Measurements from ENCODE around the gene ASH1L. TPM values are rescaled to one million over a fixed set of nuclear protein-coding genes. Genes with fewer than 3 reads are reported as not detected.

Gene ASH1L
- total RNA-seq, 1 experiment from 2014 or later, result 36.0 TPM

- ChIA-PET CTCF (no interaction called here), POLR2A (ENCODE audit: unreplicated experiment) (no interaction called here)
- Histone ChIP-seq H3K4me2 (no peak overlapping the region), H3F3A (ENCODE audit: insufficient read depth, low read depth) (peaks cover 6% of the 10 kb centered on the region; the same call in 1 of the 2 replicates), H3K4me1 (replicated peaks; ENCODE audit: insufficient read depth) (no peaks in the 10 kb centered on the region), H3K79me2 (ENCODE audit: low read depth) (no peaks in the 10 kb centered on the region), H3K9me3 (ENCODE audit: insufficient read depth, low read depth) (no peaks in the 10 kb centered on the region), H4K20me1 (ENCODE audit: insufficient read depth) (no peaks in the 10 kb centered on the region; the same call in 1 of the 2 replicates), H3K9me2 (ENCODE audit: insufficient read depth) (no peaks in the 10 kb centered on the region), H3K27me3 (ENCODE audit: insufficient read depth, low read depth) (no peaks in the 10 kb centered on the region), H3K4me3 (no peak overlapping the region), H3K36me3 (ENCODE audit: low read depth) (peaks cover 7% of the 10 kb centered on the region; the same call in 1 of the 2 replicates), H2AFZ (no peak overlapping the region), H3K27ac (no peak overlapping the region)
- DNase-seq, result no peak
- intact Hi-C loops (cut with micrococcal nuclease; ENCODE audit: unreplicated experiment), result no loop called here
- no TSS peak for BruUV-seq (replicated peaks)
- TF ChIP-seq EZH2 (IDR thresholded peaks at IDR 0.05; ENCODE audit: low read depth), result no peak
- no peak for TF ChIP-seq CTCF (conservative IDR thresholded peaks at IDR 0.05)
Measured at GRCh38 chr1:155458111-155458510, 104.5 kb downstream of the ASH1L start.

GRCh38 chr1:155457266-155457665 lies 105.3 kb downstream of the ASH1L start:
- CTCF ChIA-PET, result no interaction called here
- Histone ChIP-seq H3K27ac (no peak overlapping the region), H3K36me3 (ENCODE audit: low read depth) (peaks cover 7% of the 10 kb centered on the region; the same call in 1 of the 2 replicates)

DNA sequence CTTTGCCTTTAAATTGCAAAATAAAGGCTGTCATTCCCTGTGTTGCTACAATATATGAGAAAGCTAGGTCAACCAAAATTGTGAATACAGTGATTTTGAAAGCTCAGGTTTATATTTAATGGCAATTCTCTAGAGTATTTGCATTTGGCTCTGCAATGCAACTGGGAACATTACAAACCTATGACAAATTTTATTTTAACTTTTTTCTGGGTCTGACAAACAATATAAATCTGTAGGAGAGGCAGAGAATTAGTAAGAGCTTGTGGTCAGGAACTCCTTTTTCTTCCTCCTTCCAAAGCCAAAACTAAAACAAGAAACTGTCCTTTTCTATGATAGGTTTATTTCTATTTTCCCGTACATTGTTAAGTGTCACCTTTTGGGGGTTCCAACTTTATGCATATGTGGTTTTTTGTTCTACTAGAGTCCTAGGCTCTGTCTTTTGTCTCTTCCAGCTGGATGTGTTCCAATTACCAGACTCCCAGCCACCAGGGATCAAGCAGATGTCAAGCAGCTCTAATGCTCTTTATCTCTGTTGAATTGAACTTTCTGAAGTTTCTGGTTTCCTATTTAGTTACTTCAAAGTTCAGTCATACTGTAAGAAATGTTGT lies 106.9 kb downstream of the ASH1L start:
- H3K27ac ChIP-seq, result no peak overlapping the region
- no peaks in the 10 kb centered on the region for H3K27me3 ChIP-seq (ENCODE audit: insufficient read depth, low read depth)
- no peak overlapping the region for H2AFZ ChIP-seq
- H3K9me2 ChIP-seq (ENCODE audit: insufficient read depth), result no peaks in the 10 kb centered on the region
- BruUV-seq (replicated peaks), result no TSS peak
- no peak overlapping the region for H3K4me3 ChIP-seq
- ChIA-PET POLR2A (ENCODE audit: unreplicated experiment) (no interaction called here), CTCF (interaction anchor here (0.6 kb wide), 3 partner anchors 40 to 111 kb away, joined by 3 to 5 read pairs (median 3); no protein-coding TSS in a partner anchor)
- no peaks in the 10 kb centered on the region for H3K9me3 ChIP-seq (ENCODE audit: insufficient read depth, low read depth)
- DNase-seq, result no peak
- H3K4me2 ChIP-seq, result no peak overlapping the region
- no peaks in the 10 kb centered on the region; the same call in 1 of the 2 replicates for H4K20me1 ChIP-seq (ENCODE audit: insufficient read depth)
- H3F3A ChIP-seq (ENCODE audit: insufficient read depth, low read depth), result peaks cover 8% of the 10 kb centered on the region; the same call in 1 of the 2 replicates
- peaks cover 7% of the 10 kb centered on the region; the same call in 1 of the 2 replicates for H3K36me3 ChIP-seq (ENCODE audit: low read depth)
- no peaks in the 10 kb centered on the region for H3K4me1 ChIP-seq (replicated peaks; ENCODE audit: insufficient read depth)
- H3K79me2 ChIP-seq (ENCODE audit: low read depth), result no peaks in the 10 kb centered on the region
- intact Hi-C loops (cut with micrococcal nuclease; ENCODE audit: unreplicated experiment), result no loop called here
- no peak for TF ChIP-seq EZH2 (IDR thresholded peaks at IDR 0.05; ENCODE audit: low read depth)
- no peak for TF ChIP-seq CTCF (conservative IDR thresholded peaks at IDR 0.05)

More at GRCh38 chr1:155457266-155457665, 105.3 kb downstream of the ASH1L start:
- no peak for DNase-seq
- H3F3A ChIP-seq (ENCODE audit: insufficient read depth, low read depth), result peaks cover 6% of the 10 kb centered on the region; the same call in 1 of the 2 replicates
- BruUV-seq (replicated peaks), result no TSS peak
- H3K4me2 ChIP-seq, result no peak overlapping the region
- intact Hi-C loops (cut with micrococcal nuclease; ENCODE audit: unreplicated experiment), result no loop called here
- H3K4me1 ChIP-seq (replicated peaks; ENCODE audit: insufficient read depth), result no peaks in the 10 kb centered on the region
- no peak overlapping the region for H2AFZ ChIP-seq
- no peaks in the 10 kb centered on the region for H3K79me2 ChIP-seq (ENCODE audit: low read depth)
- no peak overlapping the region for H3K4me3 ChIP-seq
- no peaks in the 10 kb centered on the region for H3K27me3 ChIP-seq (ENCODE audit: insufficient read depth, low read depth)
- POLR2A ChIA-PET (ENCODE audit: unreplicated experiment), result no interaction called here
- no peaks in the 10 kb centered on the region; the same call in 1 of the 2 replicates for H4K20me1 ChIP-seq (ENCODE audit: insufficient read depth)
- H3K9me3 ChIP-seq (ENCODE audit: insufficient read depth, low read depth), result no peaks in the 10 kb centered on the region
- no peaks in the 10 kb centered on the region for H3K9me2 ChIP-seq (ENCODE audit: insufficient read depth)
- TF ChIP-seq EZH2 (IDR thresholded peaks at IDR 0.05; ENCODE audit: low read depth) (no peak), CTCF (conservative IDR thresholded peaks at IDR 0.05) (no peak)

Measured in PC-9 (cell line).